ENCODE measurements around the gene PNKD. TPM values are rescaled to one million over a fixed set of nuclear protein-coding genes. Genes with fewer than 3 reads are reported as not detected.

Gene PNKD
- total and polyA plus RNA-seq, 8 donors = 35.1 to 121 (median 111) TPM

DNA sequence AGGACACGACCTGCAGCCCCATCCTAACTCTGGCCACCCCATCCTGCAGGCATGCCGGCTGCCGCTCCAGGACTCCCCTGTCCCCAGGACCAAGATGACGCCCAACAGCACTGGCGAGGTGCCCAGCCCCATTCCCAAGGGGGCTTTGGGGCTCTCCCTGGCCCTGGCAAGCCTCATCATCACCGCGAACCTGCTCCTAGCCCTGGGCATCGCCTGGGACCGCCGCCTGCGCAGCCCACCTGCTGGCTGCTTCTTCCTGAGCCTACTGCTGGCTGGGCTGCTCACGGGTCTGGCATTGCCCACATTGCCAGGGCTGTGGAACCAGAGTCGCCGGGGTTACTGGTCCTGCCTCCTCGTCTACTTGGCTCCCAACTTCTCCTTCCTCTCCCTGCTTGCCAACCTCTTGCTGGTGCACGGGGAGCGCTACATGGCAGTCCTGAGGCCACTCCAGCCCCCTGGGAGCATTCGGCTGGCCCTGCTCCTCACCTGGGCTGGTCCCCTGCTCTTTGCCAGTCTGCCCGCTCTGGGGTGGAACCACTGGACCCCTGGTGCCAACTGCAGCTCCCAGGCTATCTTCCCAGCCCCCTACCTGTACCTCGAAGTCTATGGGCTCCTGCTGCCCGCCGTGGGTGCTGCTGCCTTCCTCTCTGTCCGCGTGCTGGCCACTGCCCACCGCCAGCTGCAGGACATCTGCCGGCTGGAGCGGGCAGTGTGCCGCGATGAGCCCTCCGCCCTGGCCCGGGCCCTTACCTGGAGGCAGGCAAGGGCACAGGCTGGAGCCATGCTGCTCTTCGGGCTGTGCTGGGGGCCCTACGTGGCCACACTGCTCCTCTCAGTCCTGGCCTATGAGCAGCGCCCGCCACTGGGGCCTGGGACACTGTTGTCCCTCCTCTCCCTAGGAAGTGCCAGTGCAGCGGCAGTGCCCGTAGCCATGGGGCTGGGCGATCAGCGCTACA lies 7.4 kb upstream of the PNKD start:
- Histone ChIP-seq H3K9me3 (no peaks in the 10 kb centered on the region), H3K36me3 (peaks cover 24 to 55% (median 54%) of the 10 kb centered on the region in 4 donors), H3K4me1 (peaks cover 76 to 99% (median 98%) of the 10 kb centered on the region in 4 donors), H3K4me3 (peak overlapping the region in 1 of 4 donors; percentile 28), H3K27ac (peak overlapping the region; percentile 78 to 89 (median 86)), H3K27me3 (no peaks in the 10 kb centered on the region)
- no peak for DNase-seq
- 73 to 85% (median 81%) methylated on average over 33 to 39 of the region's 39 CpGs for WGBS, 5 donors
- TF ChIP-seq EP300 (IDR thresholded peaks at IDR 0.05) (no peak), POLR2A (IDR thresholded peaks at IDR 0.05) (no peak), POLR2AphosphoS5 (IDR thresholded peaks at IDR 0.05) (no peak)
- TF ChIP-seq, protein P1, sequence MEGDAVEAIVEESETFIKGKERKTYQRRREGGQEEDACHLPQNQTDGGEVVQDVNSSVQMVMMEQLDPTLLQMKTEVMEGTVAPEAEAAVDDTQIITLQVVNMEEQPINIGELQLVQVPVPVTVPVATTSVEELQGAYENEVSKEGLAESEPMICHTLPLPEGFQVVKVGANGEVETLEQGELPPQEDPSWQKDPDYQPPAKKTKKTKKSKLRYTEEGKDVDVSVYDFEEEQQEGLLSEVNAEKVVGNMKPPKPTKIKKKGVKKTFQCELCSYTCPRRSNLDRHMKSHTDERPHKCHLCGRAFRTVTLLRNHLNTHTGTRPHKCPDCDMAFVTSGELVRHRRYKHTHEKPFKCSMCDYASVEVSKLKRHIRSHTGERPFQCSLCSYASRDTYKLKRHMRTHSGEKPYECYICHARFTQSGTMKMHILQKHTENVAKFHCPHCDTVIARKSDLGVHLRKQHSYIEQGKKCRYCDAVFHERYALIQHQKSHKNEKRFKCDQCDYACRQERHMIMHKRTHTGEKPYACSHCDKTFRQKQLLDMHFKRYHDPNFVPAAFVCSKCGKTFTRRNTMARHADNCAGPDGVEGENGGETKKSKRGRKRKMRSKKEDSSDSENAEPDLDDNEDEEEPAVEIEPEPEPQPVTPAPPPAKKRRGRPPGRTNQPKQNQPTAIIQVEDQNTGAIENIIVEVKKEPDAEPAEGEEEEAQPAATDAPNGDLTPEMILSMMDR (IDR thresholded peaks at IDR 0.05) = no peak
- intact Hi-C loops (cut with DNase I; ENCODE audit: low total_unique reads) = loop anchor here (10.0 kb wide), 1 partner anchor 78 kb away; no protein-coding TSS in a partner anchor

DNA sequence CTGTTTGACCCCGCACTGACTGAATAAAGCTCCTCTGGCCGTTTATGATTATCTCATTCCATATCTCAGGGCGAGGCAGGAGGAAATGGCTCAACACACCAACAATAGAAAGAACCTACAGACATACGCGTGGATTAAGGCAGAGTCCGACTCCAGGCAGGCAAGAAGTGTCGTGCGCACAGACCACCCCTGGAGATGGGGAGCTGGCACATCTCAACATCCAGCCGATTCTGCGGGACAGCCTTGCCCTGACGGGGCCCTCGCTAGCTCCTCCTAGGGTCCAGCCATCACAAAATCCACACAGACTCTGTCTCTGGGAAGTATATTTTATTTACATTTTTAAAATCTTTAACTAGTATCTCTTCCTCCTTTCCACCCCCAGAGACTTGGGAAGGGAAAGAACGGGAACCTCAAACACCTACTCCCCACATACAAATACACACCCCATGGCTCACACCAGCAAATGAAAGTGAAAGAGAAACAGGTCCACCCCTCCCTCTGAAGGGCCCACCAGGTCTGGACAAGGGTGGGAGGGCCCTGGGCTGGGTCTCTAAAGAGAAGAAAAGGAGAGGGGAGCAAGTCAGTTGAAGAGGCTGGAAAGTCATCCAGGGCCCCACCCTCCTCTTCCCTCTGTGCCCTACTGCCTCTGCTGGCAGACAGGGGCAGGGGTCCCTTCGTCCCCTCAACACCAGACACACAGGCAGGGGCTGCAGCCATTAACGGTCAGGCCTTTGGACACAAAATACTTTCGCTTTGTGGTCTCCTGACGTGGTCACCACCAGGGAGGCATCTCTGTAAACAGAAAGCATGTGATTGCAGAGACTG lies 6.3 kb upstream of the PNKD start:
- peak in 1 of 2 donors; percentile 76 for DNase-seq
- TF ChIP-seq EP300 (IDR thresholded peaks at IDR 0.05) (no peak), POLR2A (IDR thresholded peaks at IDR 0.05) (no peak), POLR2AphosphoS5 (IDR thresholded peaks at IDR 0.05) (no peak)
- TF ChIP-seq, protein P1 (IDR thresholded peaks at IDR 0.05) = no peak
- peaks cover 24 to 58% (median 56%) of the 10 kb centered on the region in 4 donors for H3K36me3 ChIP-seq
- peaks cover 73 to 100% (median 99%) of the 10 kb centered on the region in 4 donors for H3K4me1 ChIP-seq
- intact Hi-C loops (cut with DNase I; ENCODE audit: low total_unique reads) = loop anchor here (10.0 kb wide), 1 partner anchor 79 kb away; no protein-coding TSS in a partner anchor
- peak overlapping the region in 1 of 4 donors; percentile 28 for H3K4me3 ChIP-seq
- H3K27me3 ChIP-seq = no peaks in the 10 kb centered on the region
- H3K9me3 ChIP-seq = no peaks in the 10 kb centered on the region
- H3K27ac ChIP-seq = peak overlapping the region; percentile 78 to 89 (median 86)
- WGBS, 5 donors = 37 to 51% (median 41%) methylated on average over 16 to 17 of the region's 17 CpGs

DNA sequence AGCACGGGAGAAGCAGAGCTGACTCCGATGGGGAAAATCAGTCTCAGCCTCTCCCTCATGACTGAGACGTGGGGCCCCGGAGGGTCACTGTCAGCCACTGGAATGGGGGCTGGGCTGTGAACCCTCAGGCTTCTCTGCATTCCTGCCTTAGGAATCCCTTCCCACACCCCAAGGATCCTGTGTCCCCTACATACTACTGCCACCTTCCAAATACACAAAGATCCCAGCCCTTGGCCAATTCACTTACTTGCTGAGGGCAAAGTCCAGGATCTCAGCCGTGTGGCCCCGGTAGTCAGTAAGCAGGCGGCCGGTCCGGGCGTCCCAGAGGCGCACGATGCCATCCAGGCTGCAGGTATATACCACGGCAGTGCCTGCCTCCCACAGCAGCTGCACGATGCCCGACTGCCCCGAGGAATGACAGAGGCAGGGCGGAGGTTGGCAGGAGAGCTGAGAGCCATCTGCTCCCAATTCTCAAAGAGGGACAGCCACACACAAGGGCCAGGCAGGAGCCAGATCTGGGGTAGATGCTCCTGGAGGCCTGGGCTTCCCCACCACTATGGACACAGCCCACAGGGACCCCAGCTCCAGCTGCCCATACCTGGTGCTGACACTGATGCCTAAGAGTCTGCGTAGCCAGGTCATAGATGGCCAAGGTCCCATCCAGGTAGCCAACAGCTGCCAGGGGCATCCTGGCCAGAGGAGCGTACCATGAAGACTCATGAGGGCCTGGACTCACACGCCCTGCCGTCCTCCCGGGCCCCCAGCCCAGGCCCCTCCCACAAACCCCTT lies 5.4 kb upstream of the PNKD start:
- intact Hi-C loops (cut with DNase I; ENCODE audit: low total_unique reads) = loop anchor here (10.0 kb wide), 1 partner anchor 80 kb away; no protein-coding TSS in a partner anchor
- Histone ChIP-seq H3K4me3 (peak overlapping the region in 1 of 4 donors; percentile 14), H3K27ac (peak overlapping the region; percentile 57 to 89 (median 86)), H3K9me3 (no peaks in the 10 kb centered on the region), H3K36me3 (peaks cover 24 to 58% (median 56%) of the 10 kb centered on the region in 4 donors), H3K27me3 (no peaks in the 10 kb centered on the region), H3K4me1 (peaks cover 67 to 96% (median 94%) of the 10 kb centered on the region in 4 donors)
- DNase-seq = peak; percentile 81 to 86
- 33 to 56% (median 51%) methylated on average over 21 to 22 of the region's 22 CpGs for WGBS, 5 donors
- TF ChIP-seq POLR2A (IDR thresholded peaks at IDR 0.05) (no peak), EP300 (IDR thresholded peaks at IDR 0.05) (no peak), POLR2AphosphoS5 (IDR thresholded peaks at IDR 0.05) (peak in 2 of 3 donors; percentile 44 to 49)
- TF ChIP-seq, protein P1 (IDR thresholded peaks at IDR 0.05) = no peak

Data from stomach (tissue), 9 donors.